ENCODE results near the gene GTF2H4.
A peak's percentile ranks its signal among the peaks of the same experiment; 100 is the strongest.
"Not testable (repeated sequence)": the region's sequence is repeated elsewhere in the genome, so short reads cannot be mapped to it uniquely, and the experiment has no call there.

Gene GTF2H4

GRCh38 chr6:30907758-30908591 lies at the start of gene GTF2H4:
Gene GTF2H4 (plus strand): TSS chr6:30908207.
- peak; percentile 89 to 97 for DNase-seq

GRCh38 chr6:30859726-30860125 lies 48.3 kb upstream of the GTF2H4 start:
- DNase-seq, result not testable (repeated sequence)

GRCh38 chr6:30861257-30862048 lies 46.6 kb upstream of the GTF2H4 start:
- DNase-seq, result no peak

GRCh38 chr6:30862156-30862875 lies 45.7 kb upstream of the GTF2H4 start:
- no peak for DNase-seq

- no peak for DNase-seq
Observed at GRCh38 chr6:30864325-30864724, 43.7 kb upstream of the GTF2H4 start.

GRCh38 chr6:30869241-30869749 lies 38.7 kb upstream of the GTF2H4 start:
- DNase-seq, result not testable (repeated sequence)

- no peak for DNase-seq
Observed at GRCh38 chr6:30870546-30870945, 37.5 kb upstream of the GTF2H4 start.

GRCh38 chr6:30871592-30872183 lies 36.3 kb upstream of the GTF2H4 start:
- DNase-seq, result no peak

- no peak for DNase-seq
Observed at GRCh38 chr6:30873137-30873640, 34.8 kb upstream of the GTF2H4 start.

- DNase-seq, result not testable (repeated sequence)
Observed at GRCh38 chr6:30873795-30874194, 34.2 kb upstream of the GTF2H4 start.

GRCh38 chr6:30875244-30876038 lies 32.6 kb upstream of the GTF2H4 start:
- DNase-seq, result no peak

- DNase-seq, result peak in 1 of 2 experiments; percentile 25
Observed at GRCh38 chr6:30876039-30876730, 31.8 kb upstream of the GTF2H4 start.

- peak; percentile 66 to 74 for DNase-seq
Observed at GRCh38 chr6:30877419-30878262, 30.4 kb upstream of the GTF2H4 start.

- DNase-seq, result no peak
Observed at GRCh38 chr6:30879684-30880427, 28.2 kb upstream of the GTF2H4 start.

- no peak for DNase-seq
Observed at GRCh38 chr6:30880698-30881252, 27.2 kb upstream of the GTF2H4 start.

GRCh38 chr6:30881392-30882203 lies 26.4 kb upstream of the GTF2H4 start:
- no peak for DNase-seq

GRCh38 chr6:30882204-30882758 lies 25.7 kb upstream of the GTF2H4 start:
- DNase-seq, result no peak

All from stimulated activated CD4-positive, alpha-beta T cell treated with anti-CD3 and anti-CD28 coated beads, Interleukin-4, amount 100 ng/mL, for 4 hours (primary cell).